HepG2 (cell line): ENCODE data around the gene ASB16. TPM values are rescaled to one million over a fixed set of nuclear protein-coding genes. Genes with fewer than 3 reads are reported as not detected.

Experiments
- ATAC-seq: fragments of 200-7000 bp; cut with Tn5 transposase; 3 replicates; pipeline ENCODE4 v1.9.1; 2020; ENCODE audit warnings: mild to moderate bottlenecking, moderate library complexity
- BruUV-seq: library from RNA; stranded (reverse); fragments of 400-500 nt; replicated peaks from 2 replicates; lab custom pipeline; 2021; lab: Mats Ljungman, UMichigan
- CTCF ChIA-PET: fragments of 300-600 bp; formaldehyde crosslinking; extraction: SDS; loops from one replicate; lab custom pipeline; 2021; ENCODE audit warnings: low total read pairs, inconsistent platforms, low intra/inter-chr PET ratio; lab: Yijun Ruan, JAX
- POLR2A ChIA-PET: fragments of 350-600 bp; sonication (Branson Sonifier 250); formaldehyde crosslinking; loops from one replicate; lab custom pipeline; 2020; ENCODE audit warnings: antibody characterized with exemption, inconsistent platforms; lab: Yijun Ruan, JAX
- DNase-seq: peaks from one replicate; pipeline ENCODE4 v3.0.0-alpha.2; 2015; ENCODE audit warnings: low spot score
- FAIRE-seq: peaks from 3 replicates; lab custom pipeline; 2011; peaks lifted over from hg19 to GRCh38; lab: Jason Lieb, UNC
- H2AFZ ChIP-seq: one replicate; pipeline ENCODE4 v1.6.1; 2011; ENCODE audit warnings: low read length, inconsistent platforms
- H3K27ac ChIP-seq: fragments of 300-600 bp; 3 replicates; pipeline ENCODE4 v1.8.0; 2011; ENCODE audit warnings: mixed run types, mild to moderate bottlenecking, mixed read lengths, low read length, inconsistent platforms; ENCODE audit not compliant: insufficient read depth; ENCODE audit errors: extremely low read length
- H3K27me3 ChIP-seq, 2 experiments: fragments of 200-600 bp in 1 of 2; 2 replicates in 1 of 2; 3 replicates in 1 of 2; pipeline versions ENCODE4 v1.6.0 to v1.8.0; 2011; ENCODE audit warnings: low read length in 2 of 2, mild to moderate bottlenecking in 2 of 2, moderate library complexity in 2 of 2, inconsistent platforms in 1 of 2; ENCODE audit not compliant: insufficient read depth in 2 of 2, control insufficient read depth in 1 of 2
- H3K36me3 ChIP-seq, 2 experiments: fragments of 200-600 bp in 1 of 2; replicated peaks in 1 of 2; 2 replicates in 1 of 2; 3 replicates in 1 of 2; pipeline versions ENCODE4 v1.5.1 to v1.8.0; 2011; ENCODE audit warnings: low read length in 2 of 2, inconsistent platforms in 1 of 2; ENCODE audit not compliant: insufficient read depth in 2 of 2, control insufficient read depth in 1 of 2
- H3K4me1 ChIP-seq: 2 replicates; pipeline ENCODE4 v1.5.1; 2012; ENCODE audit warnings: low read length, inconsistent platforms; ENCODE audit not compliant: insufficient read depth
- H3K4me2 ChIP-seq: 2 replicates; pipeline ENCODE4 v1.6.0; 2011; ENCODE audit warnings: low read depth, low read length, inconsistent platforms
- H3K4me3 ChIP-seq, 3 experiments: fragments of 200-600 bp in 1 of 3; sonication (generic), shearing (Covaris generic) in 1 of 3; replicated peaks in 1 of 3; 2 replicates each; pipeline ENCODE4 v1.5.1; 2011 to 2016; ENCODE audit warnings: low read length in 3 of 3, inconsistent platforms in 2 of 3, low read depth in 2 of 3, mild to moderate bottlenecking in 2 of 3, control low read depth in 1 of 3, mixed read lengths in 1 of 3; ENCODE audit not compliant: insufficient read depth in 1 of 3
- H3K79me2 ChIP-seq: one replicate; pipeline ENCODE4 v1.6.1; 2011; ENCODE audit warnings: low read length, inconsistent platforms; ENCODE audit not compliant: insufficient read depth
- H3K9ac ChIP-seq: 2 replicates; pipeline ENCODE4 v1.6.0; 2011; ENCODE audit warnings: mild to moderate bottlenecking, low read depth, low read length, inconsistent platforms; ENCODE audit not compliant: insufficient read depth
- H3K9me3 ChIP-seq: 2 replicates; pipeline ENCODE4 v1.5.1; 2012; ENCODE audit warnings: mild to moderate bottlenecking, low read length
- H4K20me1 ChIP-seq: 2 replicates; pipeline ENCODE4 v1.6.0; 2011; ENCODE audit warnings: inconsistent platforms, mild to moderate bottlenecking, low read length, moderate library complexity; ENCODE audit not compliant: insufficient read depth
- AGO2 ChIP-seq: fragments of 200-400 bp; formaldehyde crosslinking; optimal IDR thresholded peaks from 2 replicates; pipeline ENCODE3; 2017; ENCODE audit warnings: mild to moderate bottlenecking, low read depth, low read length, moderate library complexity
- HNRNPL ChIP-seq: fragments of 200-400 bp; formaldehyde crosslinking; IDR thresholded peaks from 2 replicates; pipeline ENCODE4 v1.6.1; 2017; ENCODE audit warnings: mild to moderate bottlenecking, low read depth, low read length
- MTF1 ChIP-seq: sonication (generic); formaldehyde crosslinking; IDR thresholded peaks from 2 replicates; pipeline ENCODE4 v1.5.0; 2020; ENCODE audit warnings: missing genetic modification reagents
- NFKBIZ ChIP-seq: IDR thresholded peaks from 2 replicates; pipeline ENCODE4 v1.6.1; 2018; ENCODE audit warnings: missing genetic modification reagents, missing compliant biosample characterization
- POLR2AphosphoS2 ChIP-seq: IDR thresholded peaks from 2 replicates; pipeline ENCODE4 v1.6.1; 2011; ENCODE audit warnings: low read depth, low read length, improper control_type of control experiment
- POLR2AphosphoS5 ChIP-seq: IDR thresholded peaks from 2 replicates; pipeline ENCODE4 v1.6.1; 2012; ENCODE audit warnings: low read depth, low read length
- RBFOX2 ChIP-seq: fragments of 200-400 bp; formaldehyde crosslinking; IDR thresholded peaks from 2 replicates; pipeline ENCODE4 v1.6.1; 2017; ENCODE audit warnings: low read depth, mild to moderate bottlenecking, low read length
- SALL1 ChIP-seq: sonication (generic); formaldehyde crosslinking; IDR thresholded peaks from 2 replicates; pipeline ENCODE4 v1.8.0; 2022; ENCODE audit warnings: mild to moderate bottlenecking, missing genetic modification reagents
- SSRP1 ChIP-seq: IDR thresholded peaks from 2 replicates; pipeline ENCODE4 v1.6.1; 2016; ENCODE audit warnings: control low read depth
- ZNF20 ChIP-seq: sonication (generic); formaldehyde crosslinking; IDR thresholded peaks from 2 replicates; pipeline ENCODE4 v1.4.0; 2020; ENCODE audit warnings: mild to moderate bottlenecking, moderate library complexity, missing genetic modification reagents
- ZNF546 ChIP-seq: sonication (generic); formaldehyde crosslinking; conservative IDR thresholded peaks from 2 replicates; pipeline ENCODE4 v1.8.1; 2023; ENCODE audit warnings: mild to moderate bottlenecking, missing genetic modification reagents
- WGBS: methylation state at CpG from one replicate; pipeline ENCODE4 v1.1.6; 2017; ENCODE audit warnings: low lambda C conversion rate; 5-methylcytosine and 5-hydroxymethylcytosine counted together
- in situ Hi-C: cut with HindIII; loops from 2 replicates; pipeline ENCODE4 v1.10.0; 2017; ENCODE audit warnings: low pct_unique_long_range_greater_than_20kb; ENCODE audit not compliant: extremely low pct_ligation_motif_present
- intact Hi-C: fragments of 100-400 bp; cut with micrococcal nuclease; formaldehyde crosslinking; loops from one replicate; pipeline ENCODE4 v1.10.0; 2022; ENCODE audit not compliant: unreplicated experiment
- polyA plus RNA-seq, 8 experiments: library from polyadenylated mRNA; depleted of rRNA in 3 of 8; stranded (reverse) in 7 of 8; unstranded in 1 of 8; fragments of >200 nt; fragmentation: Illumina TruSeq in 4 of 8; extraction: Trizol in 4 of 8; gene quantifications; 2 replicates each; pipeline versions ENCODE4 v1.2.1 to v1.2.3, GENCODE V29; 2011 to 2016; ENCODE audit warnings: low read depth in 4 of 8, missing spikeins in 1 of 8, mixed read lengths in 1 of 8; ENCODE audit not compliant: insufficient read depth in 1 of 8
- total RNA-seq, 5 experiments: library from RNA; depleted of rRNA; stranded (reverse); fragments of >200 nt; fragmentation: Illumina TruSeq; extraction: Trizol; gene quantifications; 2 replicates each; pipeline ENCODE4 v1.2.3, GENCODE V29; 2016; ENCODE audit warnings: low read depth in 1 of 5
- TF ChIP-seq, protein P1 (sequence below): IDR thresholded peaks from 2 replicates; pipeline ENCODE4 v1.6.1; 2016; ENCODE audit warnings: missing compliant biosample characterization, missing genetic modification reagents, borderline replicate concordance
- TF ChIP-seq, protein P2 (sequence below): sonication (generic); formaldehyde crosslinking; IDR thresholded peaks from 2 replicates; pipeline ENCODE4 v1.8.1; 2023; ENCODE audit warnings: mild to moderate bottlenecking, missing genetic modification reagents

The ASB16 gene
- total and polyA plus RNA-seq, 2 of the 13 experiments (the other 11 are each of a cell fraction or from before 2014, with no cell fraction given), result 0.07 TPM; not detected in 1

DNA sequence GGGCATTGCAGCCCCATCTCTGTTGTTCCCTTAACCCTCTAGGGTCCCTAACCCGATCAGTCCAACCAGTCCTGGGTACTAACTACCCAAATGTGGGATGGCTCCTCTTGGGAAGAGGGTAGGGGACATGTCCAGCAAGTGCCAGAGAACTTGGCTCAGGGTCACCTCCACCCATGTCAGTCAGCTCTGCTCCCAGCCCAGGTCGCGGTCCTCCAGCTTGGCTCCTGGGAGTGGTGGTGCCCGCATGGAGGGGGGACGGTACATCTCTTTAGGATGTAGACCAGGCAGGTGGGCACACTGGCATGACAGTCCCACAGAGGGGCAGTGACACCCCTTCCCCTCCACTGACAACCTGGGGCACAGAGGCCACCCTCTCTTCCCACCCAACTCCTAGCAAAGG is 22.2 kb downstream of the ASB16 start:
- intact Hi-C loops, result no loop called here
- Histone ChIP-seq H3K9me3 (no peaks in the 10 kb centered on the region), H3K4me1 (peaks cover 15% of the 10 kb centered on the region), H2AFZ (no peak overlapping the region), H3K27ac (no peak overlapping the region), H3K36me3 (peaks cover 19 to 58% of the 10 kb centered on the region in 2 experiments), H4K20me1 (no peaks in the 10 kb centered on the region), H3K4me3 (no peak overlapping the region), H3K9ac (no peak overlapping the region), H3K27me3 (no peaks in the 10 kb centered on the region), H3K4me2 (no peak overlapping the region), H3K79me2 (peaks cover 13% of the 10 kb centered on the region)
- DNase-seq, result no peak
- WGBS, result 98% methylated on average over 4 of the region's 5 CpGs
- CTCF ChIA-PET, result no interaction called here
- in situ Hi-C loops, result no loop called here
- ATAC-seq, result peak; percentile 4; the same call in 2 of the 3 replicates
- TF ChIP-seq AGO2 (peak; percentile 16), NFKBIZ (CRISPR knock-in tag) (no peak), POLR2AphosphoS2 (peak; percentile 26; the same call in 1 of the 2 replicates), SALL1 (no peak), POLR2AphosphoS5 (0 out of 2 replicates have a peak, but pooled peaks have one; percentile 10), MTF1 (no peak), ZNF546 (CRISPR knock-in tag) (no peak)
- POLR2A ChIA-PET, result interaction anchor here (0.6 to 1.1 kb wide), 3 partner anchors 24 to 65 kb away, joined by 3 to 5 read pairs (median 3); no protein-coding TSS in a partner anchor
- FAIRE-seq, result no peak
- BruUV-seq, result TSS peak; percentile 23

DNA sequence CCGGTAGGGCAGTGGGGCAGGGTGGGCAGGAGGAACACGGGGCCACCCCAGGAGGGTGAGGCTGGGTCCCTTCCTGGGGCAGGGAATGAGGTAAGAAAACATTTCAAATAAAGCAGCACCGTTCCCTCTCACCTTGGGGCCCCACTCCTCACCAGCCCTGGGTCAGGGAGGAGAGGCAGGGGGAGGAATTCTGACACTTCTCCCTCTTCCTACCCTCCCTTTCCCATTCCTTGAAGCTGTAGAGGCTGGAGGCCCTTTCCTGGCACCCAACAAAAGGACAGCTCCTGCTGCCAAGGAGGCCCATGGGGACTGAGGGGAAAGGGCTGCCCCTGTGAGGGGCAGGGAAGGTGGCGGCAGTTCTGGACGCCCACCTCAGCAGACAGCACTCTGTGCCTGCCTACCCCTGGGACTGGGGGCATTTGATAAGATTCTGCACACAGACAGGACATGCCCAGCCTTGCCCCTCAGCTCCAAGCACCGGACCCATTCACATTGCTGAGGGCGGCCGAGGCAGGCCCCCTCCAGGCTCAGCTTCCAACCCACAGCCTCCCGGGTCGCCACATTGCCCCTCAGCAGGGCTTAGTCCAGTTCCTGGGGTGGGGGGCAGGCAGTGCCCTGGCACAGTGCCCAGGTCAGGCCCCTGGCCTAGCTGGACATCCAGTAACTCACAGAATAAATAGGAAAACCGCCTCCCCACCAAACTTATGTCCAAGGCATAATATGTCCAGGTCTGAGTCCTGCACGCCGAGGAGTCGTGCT is 23.0 kb downstream of the ASB16 start:
- intact Hi-C loops, result no loop called here
- Histone ChIP-seq H3K9ac (no peak overlapping the region), H3K79me2 (peaks cover 14% of the 10 kb centered on the region), H3K36me3 (peaks cover 19 to 58% of the 10 kb centered on the region in 2 experiments), H3K27me3 (no peaks in the 10 kb centered on the region), H3K4me3 (no peak overlapping the region), H3K4me2 (no peak overlapping the region), H3K27ac (peak overlapping the region; percentile 22), H3K4me1 (peaks cover 14% of the 10 kb centered on the region), H4K20me1 (0 out of 2 replicates have a peak, but pooled peaks cover 6% of the 10 kb centered on the region), H3K9me3 (no peaks in the 10 kb centered on the region), H2AFZ (no peak overlapping the region)
- BruUV-seq, result no TSS peak
- DNase-seq (no peak), FAIRE-seq (no peak), ATAC-seq (peak; percentile 5; the same call in 1 of the 3 replicates)
- CTCF ChIA-PET, result no interaction called here
- POLR2A ChIA-PET, result interaction anchor here (1.0 kb wide), 1 partner anchor 28 kb away, joined by 3 read pairs; no protein-coding TSS in a partner anchor
- in situ Hi-C loops, result no loop called here
- TF ChIP-seq, protein P1, sequence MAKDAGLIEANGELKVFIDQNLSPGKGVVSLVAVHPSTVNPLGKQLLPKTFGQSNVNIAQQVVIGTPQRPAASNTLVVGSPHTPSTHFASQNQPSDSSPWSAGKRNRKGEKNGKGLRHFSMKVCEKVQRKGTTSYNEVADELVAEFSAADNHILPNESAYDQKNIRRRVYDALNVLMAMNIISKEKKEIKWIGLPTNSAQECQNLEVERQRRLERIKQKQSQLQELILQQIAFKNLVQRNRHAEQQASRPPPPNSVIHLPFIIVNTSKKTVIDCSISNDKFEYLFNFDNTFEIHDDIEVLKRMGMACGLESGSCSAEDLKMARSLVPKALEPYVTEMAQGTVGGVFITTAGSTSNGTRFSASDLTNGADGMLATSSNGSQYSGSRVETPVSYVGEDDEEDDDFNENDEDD, result no peak
- TF ChIP-seq AGO2 (peak; percentile 79), SSRP1 (CRISPR knock-in tag) (peak; percentile 13; the same call in 1 of the 2 replicates), RBFOX2 (peak; percentile 59), HNRNPL (0 out of 2 replicates have a peak, but pooled peaks have one; percentile 45), ZNF20 (no peak)
- TF ChIP-seq, protein P2, sequence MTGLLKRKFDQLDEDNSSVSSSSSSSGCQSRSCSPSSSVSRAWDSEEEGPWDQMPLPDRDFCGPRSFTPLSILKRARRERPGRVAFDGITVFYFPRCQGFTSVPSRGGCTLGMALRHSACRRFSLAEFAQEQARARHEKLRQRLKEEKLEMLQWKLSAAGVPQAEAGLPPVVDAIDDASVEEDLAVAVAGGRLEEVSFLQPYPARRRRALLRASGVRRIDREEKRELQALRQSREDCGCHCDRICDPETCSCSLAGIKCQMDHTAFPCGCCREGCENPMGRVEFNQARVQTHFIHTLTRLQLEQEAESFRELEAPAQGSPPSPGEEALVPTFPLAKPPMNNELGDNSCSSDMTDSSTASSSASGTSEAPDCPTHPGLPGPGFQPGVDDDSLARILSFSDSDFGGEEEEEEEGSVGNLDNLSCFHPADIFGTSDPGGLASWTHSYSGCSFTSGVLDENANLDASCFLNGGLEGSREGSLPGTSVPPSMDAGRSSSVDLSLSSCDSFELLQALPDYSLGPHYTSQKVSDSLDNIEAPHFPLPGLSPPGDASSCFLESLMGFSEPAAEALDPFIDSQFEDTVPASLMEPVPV (CRISPR knock-in tag), result no peak
- WGBS, result 99% methylated on average over 9 of the region's 14 CpGs
